ENCODE data around the gene CHD3. TPM values are rescaled to one million over a fixed set of nuclear protein-coding genes. Genes with fewer than 3 reads are reported as not detected.
"Not testable (repeated sequence)": the region's sequence is repeated elsewhere in the genome, so short reads cannot be mapped to it uniquely, and the experiment has no call there.

CHD3 gene
- total and polyA plus RNA-seq, 2 donors (not counting 3 experiments of a cell fraction or from before 2014, with no cell fraction given) = 102 to 185 TPM

DNA sequence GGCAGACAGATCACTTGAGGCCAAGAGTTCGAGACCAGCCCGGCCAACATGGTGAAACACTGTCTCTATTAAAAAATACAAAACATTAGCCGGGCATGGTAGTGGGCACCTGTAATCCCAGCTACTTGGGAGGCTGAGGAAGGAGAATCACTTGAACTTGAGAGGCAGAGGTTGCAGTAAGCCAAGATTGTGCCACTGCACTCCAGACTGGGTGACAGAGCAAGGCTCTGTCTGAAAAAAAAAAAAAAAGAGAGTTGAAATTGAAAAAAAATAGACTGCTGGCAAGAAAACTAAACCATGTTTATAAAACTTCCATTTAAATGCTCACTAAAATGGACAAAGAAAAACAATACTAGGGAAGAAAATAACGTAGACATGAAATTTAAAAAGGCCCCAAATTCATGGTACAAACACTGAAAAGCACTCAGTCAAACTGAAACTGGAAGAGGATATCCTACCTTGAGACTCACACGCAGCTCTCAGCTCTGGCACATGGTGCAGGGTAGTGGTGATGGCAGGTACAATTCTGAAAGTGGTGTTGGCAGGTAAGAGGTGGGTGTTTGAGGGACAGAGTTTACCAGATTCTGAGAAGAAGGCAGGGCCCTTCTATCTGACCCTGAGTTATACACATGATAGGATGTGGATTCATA lies 62.7 kb downstream of the CHD3 start:
- Histone ChIP-seq H3K9me1 (replicated peaks; ENCODE audit: control insufficient read depth, extremely low read depth, insufficient read depth, low read length) (no peaks in the 10 kb centered on the region), H3K27me3 (ENCODE audit: control insufficient read depth in 2 of 2, insufficient read depth in 2 of 2, low read length in 2 of 2) (no peaks in the 10 kb centered on the region), H3K4me1 (ENCODE audit: control insufficient read depth, extremely low read depth, insufficient read depth, low read length) (no peaks in the 10 kb centered on the region), H4K20me1 (replicated peaks; ENCODE audit: control insufficient read depth, extremely low read depth, insufficient read depth, low read length) (no peaks in the 10 kb centered on the region), H2AFZ (ENCODE audit: low read depth, low read length) (no peak overlapping the region), H3K4me2 (ENCODE audit: insufficient read depth, low read length) (no peak overlapping the region), H3K36me3 (ENCODE audit: control insufficient read depth in 2 of 2, extremely low read depth in 1 of 2, insufficient read depth in 2 of 2, low read length in 2 of 2) (peaks cover 6 to 13% of the 10 kb centered on the region in 2 experiments), H3K4me3 (replicated peaks in 1 of 3; ENCODE audit: insufficient read depth in 1 of 3, low read depth in 1 of 3, low read length in 3 of 3) (no peak overlapping the region), H3K9me3 (replicated peaks; ENCODE audit: control insufficient read depth, insufficient read depth, low read length) (no peaks in the 10 kb centered on the region), H3K79me2 (ENCODE audit: control insufficient read depth, insufficient read depth, low read length) (no peaks in the 10 kb centered on the region), H3K27ac (ENCODE audit: insufficient read depth, low read depth, low read length) (no peak overlapping the region), H3K9ac (replicated peaks; ENCODE audit: extremely low read depth, insufficient read depth, low read length) (no peak overlapping the region)
- no peak for FAIRE-seq
- intact Hi-C loops (cut with micrococcal nuclease) = no loop called here
- TF ChIP-seq GATA2 (IDR thresholded peaks at IDR 0.05; ENCODE audit: insufficient read depth, insufficient read length, low read depth, low read length) (no peak), MAX (IDR thresholded peaks at IDR 0.05; ENCODE audit: insufficient read depth, insufficient read length) (no peak), MYC (IDR thresholded peaks at IDR 0.05; ENCODE audit: low read depth, low read length) (no peak), JUN (IDR thresholded peaks at IDR 0.05; ENCODE audit: borderline replicate concordance, insufficient read depth, insufficient read length, low read depth) (no peak), CTCF (IDR thresholded peaks at IDR 0.05; ENCODE audit: extremely low read depth in 1 of 2, insufficient read depth in 1 of 2, low read depth in 1 of 2, low read length in 2 of 2) (no peak)
- POLR2A ChIA-PET = no interaction called here
- CTCF ChIA-PET = no interaction called here
- DNase-seq (ENCODE audit: low read depth, low spot score) = no peak
- dilution Hi-C loops (cut with MboI; ENCODE audit: extremely low pct_ligation_motif_present, low sequenced_read_pairs) = no loop called here
- no TSS peak for BruUV-seq (replicated peaks)

DNA sequence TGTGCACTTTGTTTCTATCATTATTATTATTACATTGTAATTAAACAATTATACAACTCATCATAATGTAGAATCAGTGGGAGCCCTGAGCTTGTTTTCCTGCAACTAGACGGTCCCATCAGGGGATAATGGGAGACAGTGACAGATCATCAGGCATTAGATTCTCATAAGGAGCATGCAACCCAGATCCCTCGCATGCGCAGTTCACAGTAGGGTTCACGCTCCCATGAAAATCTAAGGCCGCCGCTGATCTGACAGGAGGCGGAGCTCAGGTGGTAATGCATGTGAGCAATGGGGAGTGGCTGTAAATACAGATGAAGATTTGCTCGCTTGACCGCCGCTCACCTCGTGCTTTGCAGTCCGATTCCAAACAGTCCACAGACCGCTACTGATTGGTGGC lies 64.7 kb downstream of the CHD3 start:
- H2AFZ ChIP-seq (ENCODE audit: low read depth, low read length); POLR2A ChIA-PET; H3K4me2 ChIP-seq (ENCODE audit: insufficient read depth, low read length); H3K36me3 ChIP-seq (ENCODE audit: control insufficient read depth in 2 of 2, extremely low read depth in 1 of 2, insufficient read depth in 2 of 2, low read length in 2 of 2); dilution Hi-C loops (cut with MboI; ENCODE audit: extremely low pct_ligation_motif_present, low sequenced_read_pairs); H3K4me1 ChIP-seq (ENCODE audit: control insufficient read depth, extremely low read depth, insufficient read depth, low read length); H3K27me3 ChIP-seq (ENCODE audit: control insufficient read depth in 2 of 2, insufficient read depth in 2 of 2, low read length in 2 of 2); H3K9me3 ChIP-seq (replicated peaks; ENCODE audit: control insufficient read depth, insufficient read depth, low read length); H3K9me1 ChIP-seq (replicated peaks; ENCODE audit: control insufficient read depth, extremely low read depth, insufficient read depth, low read length); FAIRE-seq; BruUV-seq (replicated peaks); H3K4me3 ChIP-seq (replicated peaks in 1 of 3; ENCODE audit: insufficient read depth in 1 of 3, low read depth in 1 of 3, low read length in 3 of 3); H3K27ac ChIP-seq (ENCODE audit: insufficient read depth, low read depth, low read length); H4K20me1 ChIP-seq (replicated peaks; ENCODE audit: control insufficient read depth, extremely low read depth, insufficient read depth, low read length); intact Hi-C loops (cut with micrococcal nuclease); H3K9ac ChIP-seq (replicated peaks; ENCODE audit: extremely low read depth, insufficient read depth, low read length); H3K79me2 ChIP-seq (ENCODE audit: control insufficient read depth, insufficient read depth, low read length); DNase-seq (ENCODE audit: low read depth, low spot score): not testable (repeated sequence)
- CTCF ChIA-PET = interaction anchor here (1.3 to 1.8 kb wide), 2 partner anchors 9 to 20 kb away, joined by 3 to 5 read pairs; no protein-coding TSS in a partner anchor
